Measurements from ENCODE around the gene PKD1. TPM values are rescaled to one million over a fixed set of nuclear protein-coding genes. Genes with fewer than 3 reads are reported as not detected.

Gene PKD1
- total RNA-seq, 2 donors from 2014 or later, result 78.9 to 237 TPM

DNA sequence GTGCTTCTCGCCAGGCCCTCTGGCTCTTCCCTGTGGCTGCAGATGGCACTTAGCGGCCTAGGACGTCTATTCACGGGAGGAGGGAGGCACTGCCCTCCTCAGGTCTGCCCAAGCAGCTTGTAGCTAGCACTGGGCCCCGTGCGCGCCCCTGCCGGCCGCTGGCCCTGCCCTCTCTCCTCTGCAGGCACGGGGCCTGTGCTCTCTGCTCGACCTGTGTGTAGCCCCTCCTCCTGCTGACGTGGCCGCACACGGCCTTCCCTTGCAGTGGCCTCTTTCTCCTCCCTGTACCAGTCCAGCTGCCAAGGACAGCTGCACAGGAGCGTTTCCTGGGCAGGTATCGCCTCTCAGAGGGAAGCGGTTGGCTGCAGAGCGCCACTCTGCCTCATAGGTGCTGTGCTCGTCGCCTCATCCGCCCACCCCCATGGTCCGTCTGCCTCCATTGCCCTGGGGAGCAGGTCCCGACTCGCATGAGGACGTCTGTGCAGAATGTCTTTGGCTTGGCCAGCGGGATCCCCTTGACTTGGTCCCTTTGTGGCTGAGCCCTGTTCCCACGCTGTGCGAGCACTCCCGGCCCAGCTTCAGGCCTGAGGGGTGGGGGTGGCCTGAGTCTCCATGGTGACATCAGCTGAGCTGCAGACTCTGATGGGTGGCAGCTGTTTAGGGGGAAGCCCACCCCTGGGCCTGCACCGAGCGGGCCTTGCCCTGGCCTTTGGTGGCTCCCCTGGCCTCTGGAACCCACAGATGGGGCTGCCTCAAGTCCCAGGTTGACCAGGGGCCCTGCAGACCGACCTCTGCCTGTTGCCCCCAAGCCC lies 53.3 kb downstream of the PKD1 start:
- peak; percentile 73 to 96 (median 94) for DNase-seq
- no peaks in the 10 kb centered on the region for H3K27me3 ChIP-seq
- 48 to 71% methylated on average over 18 to 32 of the region's 32 CpGs for WGBS, 2 donors
- peak overlapping the region; percentile 60 to 74 (median 69) for H3K27ac ChIP-seq
- no peaks in the 10 kb centered on the region for H3K9me3 ChIP-seq
- ATAC-seq, result peak; percentile 82
- intact Hi-C loops (cut with DNase I), result loop anchor here (10.0 kb wide), 1 partner anchor 58 kb away; the partner anchor contains the start of gene NHERF2
- no peak overlapping the region for H3K4me3 ChIP-seq
- H3K4me1 ChIP-seq, result peaks cover 16% of the 10 kb centered on the region
- H3K36me3 ChIP-seq (replicated peaks in 1 of 2; ENCODE audit: insufficient read depth in 1 of 2, low read depth in 2 of 2), result peaks cover 4 to 10% of the 10 kb centered on the region in 2 donors
- TF ChIP-seq, protein P1, sequence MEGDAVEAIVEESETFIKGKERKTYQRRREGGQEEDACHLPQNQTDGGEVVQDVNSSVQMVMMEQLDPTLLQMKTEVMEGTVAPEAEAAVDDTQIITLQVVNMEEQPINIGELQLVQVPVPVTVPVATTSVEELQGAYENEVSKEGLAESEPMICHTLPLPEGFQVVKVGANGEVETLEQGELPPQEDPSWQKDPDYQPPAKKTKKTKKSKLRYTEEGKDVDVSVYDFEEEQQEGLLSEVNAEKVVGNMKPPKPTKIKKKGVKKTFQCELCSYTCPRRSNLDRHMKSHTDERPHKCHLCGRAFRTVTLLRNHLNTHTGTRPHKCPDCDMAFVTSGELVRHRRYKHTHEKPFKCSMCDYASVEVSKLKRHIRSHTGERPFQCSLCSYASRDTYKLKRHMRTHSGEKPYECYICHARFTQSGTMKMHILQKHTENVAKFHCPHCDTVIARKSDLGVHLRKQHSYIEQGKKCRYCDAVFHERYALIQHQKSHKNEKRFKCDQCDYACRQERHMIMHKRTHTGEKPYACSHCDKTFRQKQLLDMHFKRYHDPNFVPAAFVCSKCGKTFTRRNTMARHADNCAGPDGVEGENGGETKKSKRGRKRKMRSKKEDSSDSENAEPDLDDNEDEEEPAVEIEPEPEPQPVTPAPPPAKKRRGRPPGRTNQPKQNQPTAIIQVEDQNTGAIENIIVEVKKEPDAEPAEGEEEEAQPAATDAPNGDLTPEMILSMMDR (IDR thresholded peaks at IDR 0.05), result peak in 5 of 7 experiments; percentile 11 to 63 (median 51)
- peak; percentile 43 to 74 (median 59) for TF ChIP-seq POLR2A (IDR thresholded peaks at IDR 0.05)

DNA sequence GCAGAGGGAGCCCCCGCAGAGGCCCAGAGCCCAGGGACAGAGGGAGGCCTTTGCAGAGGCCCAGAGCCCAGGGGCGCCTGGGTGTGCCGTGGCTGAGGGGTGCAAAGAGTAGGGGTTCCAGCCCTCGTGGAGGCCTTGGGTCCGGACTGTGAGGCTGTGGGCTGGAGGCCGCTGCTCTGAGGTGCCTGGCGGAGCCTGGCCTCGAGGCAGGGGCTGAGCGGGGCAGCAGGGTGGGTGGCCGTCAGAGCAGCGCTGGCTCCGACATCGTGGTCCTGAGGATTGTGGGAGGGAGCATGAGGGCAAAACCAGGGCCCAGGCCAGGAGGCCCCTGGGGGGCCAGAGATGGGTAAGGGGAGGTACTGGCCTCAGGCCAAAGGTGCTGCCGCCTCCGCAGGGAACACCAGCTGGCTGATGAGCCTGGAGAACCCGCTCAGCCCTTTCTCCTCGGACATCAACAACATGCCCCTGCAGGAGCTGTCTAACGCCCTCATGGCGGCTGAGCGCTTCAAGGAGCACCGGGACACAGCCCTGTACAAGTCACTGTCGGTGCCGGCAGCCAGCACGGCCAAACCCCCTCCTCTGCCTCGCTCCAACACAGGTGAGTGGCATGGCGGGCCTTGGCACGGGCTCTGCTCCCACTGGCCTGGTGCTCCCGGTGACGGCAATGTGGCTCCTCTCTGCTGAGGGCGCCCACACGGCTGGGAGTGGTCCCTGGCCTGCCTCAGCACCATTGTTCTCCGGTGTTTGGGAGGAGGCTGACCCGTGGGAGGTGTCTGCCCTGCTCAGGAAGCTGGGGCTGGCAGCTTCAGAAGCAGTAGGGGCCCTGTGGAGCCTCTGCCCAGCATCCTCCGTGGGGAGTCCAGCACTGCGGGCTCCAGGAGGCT lies 54.3 kb downstream of the PKD1 start:
- intact Hi-C loops (cut with DNase I), result loop anchor here (10.0 kb wide), 1 partner anchor 57 kb away; the partner anchor contains the start of gene NHERF2
- peak overlapping the region; percentile 60 to 74 (median 69) for H3K27ac ChIP-seq

DNA sequence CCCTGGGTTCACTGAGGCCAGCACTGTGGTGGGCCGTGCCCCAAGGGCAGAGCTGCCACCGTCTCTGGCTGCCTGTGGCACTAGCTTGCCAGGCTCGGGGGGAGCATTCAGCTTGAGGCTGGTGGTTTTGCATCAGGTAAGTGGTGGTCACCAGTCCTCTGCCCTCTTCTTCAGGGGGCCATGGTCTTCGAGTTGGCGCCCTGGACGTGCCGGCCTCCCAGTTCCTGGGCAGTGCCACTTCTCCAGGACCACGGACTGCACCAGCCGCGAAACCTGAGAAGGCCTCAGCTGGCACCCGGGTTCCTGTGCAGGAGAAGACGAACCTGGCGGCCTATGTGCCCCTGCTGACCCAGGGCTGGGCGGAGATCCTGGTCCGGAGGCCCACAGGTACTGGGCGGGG lies 55.7 kb downstream of the PKD1 start:
- DNase-seq, result no peak
- intact Hi-C loops (cut with DNase I), result loop anchor here (10.0 kb wide), 1 partner anchor 55 kb away; the partner anchor contains the start of gene NHERF2
- Histone ChIP-seq H3K36me3 (replicated peaks in 1 of 2; ENCODE audit: insufficient read depth in 1 of 2, low read depth in 2 of 2) (peaks cover 0 to 6% of the 10 kb centered on the region in 2 donors), H3K9me3 (no peaks in the 10 kb centered on the region), H3K27me3 (no peaks in the 10 kb centered on the region), H3K27ac (no peak overlapping the region), H3K4me3 (no peak overlapping the region), H3K4me1 (peaks cover 16% of the 10 kb centered on the region)
- 85 to 91% methylated on average over 6 to 16 of the region's 16 CpGs for WGBS, 2 donors
- TF ChIP-seq, protein P1 (IDR thresholded peaks at IDR 0.05), result no peak
- TF ChIP-seq POLR2A (IDR thresholded peaks at IDR 0.05), result no peak
- no peak for ATAC-seq

More for the DNA sequence above, 54.3 kb downstream of the PKD1 start:
- no peak overlapping the region for H3K4me3 ChIP-seq
- peaks cover 16% of the 10 kb centered on the region for H3K4me1 ChIP-seq
- ATAC-seq, result no peak
- TF ChIP-seq POLR2A (IDR thresholded peaks at IDR 0.05), result no peak
- TF ChIP-seq, protein P1 (IDR thresholded peaks at IDR 0.05), result no peak
- DNase-seq, result no peak
- H3K9me3 ChIP-seq, result no peaks in the 10 kb centered on the region
- no peaks in the 10 kb centered on the region for H3K27me3 ChIP-seq
- 87 to 92% methylated on average over 5 to 34 of the region's 35 CpGs for WGBS, 2 donors
- peaks cover 2 to 4% of the 10 kb centered on the region in 2 donors for H3K36me3 ChIP-seq (replicated peaks in 1 of 2; ENCODE audit: insufficient read depth in 1 of 2, low read depth in 2 of 2)

DNA sequence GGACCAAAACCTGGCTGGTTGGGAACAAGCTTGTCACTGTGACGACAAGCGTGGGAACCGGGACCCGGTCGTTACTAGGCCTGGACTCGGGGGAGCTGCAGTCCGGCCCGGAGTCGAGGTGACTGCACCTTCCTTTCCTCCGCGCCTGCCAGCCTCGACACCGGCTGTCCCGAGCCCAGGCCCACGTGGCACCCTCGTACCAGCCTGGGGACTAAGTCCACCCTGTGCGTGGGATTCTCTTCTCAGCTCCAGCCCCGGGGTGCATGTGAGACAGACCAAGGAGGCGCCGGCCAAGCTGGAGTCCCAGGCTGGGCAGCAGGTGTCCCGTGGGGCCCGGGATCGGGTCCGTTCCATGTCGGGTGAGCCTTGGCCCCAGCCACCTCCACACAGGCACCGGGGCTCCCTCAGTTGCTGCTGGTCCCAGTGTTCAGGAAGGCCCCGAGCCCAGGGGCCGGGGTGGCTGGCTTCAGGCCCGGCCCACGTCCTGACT lies 56.3 kb downstream of the PKD1 start:
- ATAC-seq, result no peak

More for the DNA sequence above, 56.3 kb downstream of the PKD1 start:
- Histone ChIP-seq H3K36me3 (replicated peaks in 1 of 2; ENCODE audit: insufficient read depth in 1 of 2, low read depth in 2 of 2) (peaks cover 0 to 6% of the 10 kb centered on the region in 2 donors), H3K27ac (no peak overlapping the region), H3K4me3 (no peak overlapping the region), H3K4me1 (peaks cover 16% of the 10 kb centered on the region), H3K27me3 (no peaks in the 10 kb centered on the region), H3K9me3 (no peaks in the 10 kb centered on the region)
- intact Hi-C loops (cut with DNase I), result no loop called here
- WGBS, 2 donors, result 88 to 94% methylated on average over 9 to 11 of the region's 30 CpGs
- no peak for TF ChIP-seq POLR2A (IDR thresholded peaks at IDR 0.05)
- TF ChIP-seq, protein P1 (IDR thresholded peaks at IDR 0.05), result no peak
- DNase-seq, result no peak

Measured in body of pancreas (tissue), 4 donors.